HG03025 (cell line): Measurements from ENCODE around the gene CMIP.

ENCODE experiments used
- ATAC-seq: cut with Tn5 transposase; IDR thresholded peaks from one replicate; pipeline ENCODE4 v1.9.1; 2021; ENCODE audit warnings: mild to moderate bottlenecking, moderate library complexity; ENCODE audit not compliant: unreplicated experiment, low FRiP score

CMIP gene

GRCh38 chr16:81629034-81629802 lies 184.6 kb downstream of the CMIP start:
- ATAC-seq, result no peak

GRCh38 chr16:81629896-81630634 lies 185.5 kb downstream of the CMIP start:
- no peak for ATAC-seq

- no peak for ATAC-seq
These were observed 186.0 kb downstream of the CMIP start for GRCh38 chr16:81630635-81631031.

DNA sequence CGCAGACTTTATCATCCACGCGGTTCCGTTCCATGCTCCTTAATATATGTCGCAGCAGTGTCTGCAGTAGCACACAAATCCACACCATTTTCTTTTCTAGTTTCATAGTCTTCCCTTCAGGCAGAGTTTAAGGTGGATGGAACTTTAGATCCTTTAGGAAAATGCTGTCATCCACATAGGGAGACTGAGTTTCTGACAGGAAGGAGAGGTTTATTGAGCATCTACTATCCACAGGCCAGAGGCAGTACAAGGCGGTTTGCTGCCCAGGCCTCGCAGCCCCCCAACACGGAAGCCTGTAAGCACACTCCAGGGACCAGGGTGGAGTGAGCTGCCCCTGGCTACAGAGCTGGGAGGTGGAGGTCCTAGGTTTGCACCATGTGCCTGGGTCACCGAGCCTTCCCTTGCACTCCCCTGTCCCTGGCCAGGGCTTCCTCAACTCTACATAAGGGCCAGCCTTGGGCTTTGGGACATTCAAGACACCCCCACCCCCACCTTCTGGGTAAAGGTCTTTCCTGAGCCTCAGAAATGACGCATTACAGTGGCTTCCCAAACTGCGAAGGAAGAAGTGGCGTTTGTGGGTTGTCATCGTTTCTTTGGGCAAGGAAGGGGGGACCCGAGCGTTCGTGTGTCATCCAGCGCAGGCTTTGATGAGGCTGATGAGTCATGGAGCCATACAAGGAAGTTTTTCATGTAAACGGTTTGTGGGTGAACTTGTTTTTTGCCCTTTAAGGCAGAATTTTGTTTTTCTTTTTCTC lies 188.0 kb downstream of the CMIP start:
- no peak for ATAC-seq

DNA sequence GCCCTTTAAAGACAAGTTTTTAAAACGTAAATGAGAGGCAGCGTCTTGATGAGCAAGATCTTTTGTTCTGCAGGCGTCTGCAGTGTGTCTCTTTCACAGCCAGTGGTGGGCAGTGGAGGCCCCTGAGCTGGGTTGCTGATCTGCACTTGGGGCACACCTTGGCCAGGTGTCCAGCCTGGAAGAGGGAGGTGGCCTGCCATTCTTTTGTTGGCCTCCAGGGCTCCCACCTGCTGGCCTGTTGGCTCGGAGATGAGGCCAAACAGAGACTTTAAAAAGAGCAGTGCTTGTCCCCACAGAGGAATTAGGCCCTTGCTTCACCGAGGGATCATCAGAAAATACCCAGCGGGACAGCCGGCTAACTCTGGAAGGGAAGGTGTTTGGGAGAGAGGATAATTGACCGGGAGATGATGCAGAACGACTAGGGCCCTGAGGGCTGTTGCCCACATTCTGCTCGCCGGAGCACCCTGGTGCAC lies 188.6 kb downstream of the CMIP start:
- no peak for ATAC-seq

DNA sequence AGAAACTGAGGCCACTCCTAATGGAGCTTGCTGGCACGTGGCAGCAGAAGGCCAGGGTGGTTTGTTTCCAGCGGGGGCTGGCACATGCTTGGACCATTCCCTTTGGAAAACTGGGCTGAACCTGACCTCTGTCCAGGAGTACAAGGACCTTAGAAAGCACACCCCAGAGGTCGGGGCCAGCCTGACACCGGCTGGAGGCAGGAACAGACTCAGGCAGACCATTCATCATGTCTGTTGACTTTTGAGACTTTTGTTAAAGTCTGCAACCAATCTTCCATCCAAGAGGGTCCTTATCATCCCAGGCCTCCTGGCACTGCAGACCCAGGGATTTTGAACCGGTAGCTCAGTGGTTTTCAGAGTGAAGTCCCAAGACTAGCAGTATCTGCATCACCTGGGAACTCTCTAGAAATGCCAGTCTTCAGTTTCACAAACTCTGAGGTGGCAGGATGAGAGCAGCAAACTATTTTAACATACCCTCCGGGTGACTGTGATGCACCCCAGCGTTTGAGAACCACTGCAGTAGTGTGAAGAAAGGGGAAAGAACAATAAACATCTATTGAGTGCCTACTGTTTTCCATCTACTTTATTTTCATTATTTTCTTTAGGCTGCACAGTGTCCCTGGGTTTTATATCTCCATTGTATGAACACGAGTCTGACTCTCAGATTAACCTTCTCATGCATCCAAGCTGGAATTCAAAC lies 189.2 kb downstream of the CMIP start:
- no peak for ATAC-seq

DNA sequence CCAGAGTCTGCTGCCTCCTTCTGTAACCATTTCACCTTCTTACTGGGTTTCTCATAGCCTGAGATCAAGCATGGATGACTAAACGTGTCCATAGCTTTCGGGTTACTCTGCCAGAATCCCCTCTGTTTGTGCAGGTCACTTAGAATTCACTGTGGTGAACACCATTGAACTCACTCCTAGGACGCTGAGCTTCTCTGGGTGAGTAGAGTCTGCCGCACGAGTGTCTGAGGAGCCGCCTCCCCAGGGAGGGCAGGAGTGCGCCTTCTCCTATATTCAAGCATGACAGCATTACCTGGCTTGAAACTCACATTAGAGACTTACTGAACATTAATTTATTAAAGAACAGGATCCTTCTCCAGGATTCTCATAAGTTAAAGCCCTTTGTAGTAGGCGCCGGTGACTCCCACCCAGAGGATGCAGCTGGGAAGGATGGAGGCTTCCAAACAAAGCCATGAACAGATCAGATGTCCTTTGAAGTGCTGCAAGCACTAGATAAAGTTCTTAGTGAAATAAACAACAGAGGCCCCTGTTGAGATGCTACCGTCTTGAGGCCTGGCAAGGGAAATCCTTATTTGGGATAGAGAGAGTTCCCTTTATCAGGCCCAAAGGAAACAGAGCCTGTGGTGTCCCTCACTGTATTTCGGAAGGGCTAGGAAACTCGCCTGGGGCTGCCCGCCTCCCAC lies 189.9 kb downstream of the CMIP start:
- ATAC-seq, result no peak

DNA sequence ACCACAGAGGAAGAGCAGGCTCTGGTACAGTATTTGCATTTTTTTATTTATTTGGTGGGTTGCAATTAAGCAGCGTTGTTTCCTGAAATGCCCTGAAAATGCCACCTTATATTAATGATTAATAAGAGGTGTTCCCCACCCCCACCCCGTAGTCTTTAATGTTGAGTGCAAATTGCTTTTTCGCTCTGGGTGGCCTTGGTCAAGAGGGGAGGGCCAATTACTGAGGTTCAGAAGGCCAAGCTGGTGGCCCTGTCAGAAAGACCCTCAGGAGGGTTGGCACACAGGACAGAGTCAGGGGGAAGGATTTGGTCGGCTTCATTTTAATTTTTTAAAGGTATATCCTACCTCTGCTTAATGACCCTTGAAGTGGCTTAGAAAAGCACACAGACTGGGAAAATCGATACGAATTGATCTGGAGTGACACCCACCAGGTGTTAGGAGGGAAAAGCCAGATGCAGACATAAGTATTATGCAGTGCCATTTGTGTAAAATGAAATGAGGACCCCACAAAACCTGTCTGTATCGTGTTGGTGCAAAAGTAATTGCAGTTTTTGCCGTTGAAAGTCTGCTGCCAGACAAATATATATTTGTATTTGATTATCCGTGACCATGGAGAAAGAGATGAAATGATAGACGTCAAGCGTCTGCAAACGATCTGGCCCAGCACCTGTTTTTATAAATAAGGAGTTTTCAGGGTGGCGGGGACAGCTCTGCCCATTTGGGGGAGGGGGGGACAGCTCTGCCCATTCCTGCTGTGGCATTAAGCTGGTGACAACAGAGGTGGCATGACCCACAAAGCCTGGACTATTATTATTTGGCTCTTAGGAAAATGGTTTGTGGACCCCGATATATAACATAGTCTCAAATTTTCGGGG lies 190.7 kb downstream of the CMIP start:
- no peak for ATAC-seq

DNA sequence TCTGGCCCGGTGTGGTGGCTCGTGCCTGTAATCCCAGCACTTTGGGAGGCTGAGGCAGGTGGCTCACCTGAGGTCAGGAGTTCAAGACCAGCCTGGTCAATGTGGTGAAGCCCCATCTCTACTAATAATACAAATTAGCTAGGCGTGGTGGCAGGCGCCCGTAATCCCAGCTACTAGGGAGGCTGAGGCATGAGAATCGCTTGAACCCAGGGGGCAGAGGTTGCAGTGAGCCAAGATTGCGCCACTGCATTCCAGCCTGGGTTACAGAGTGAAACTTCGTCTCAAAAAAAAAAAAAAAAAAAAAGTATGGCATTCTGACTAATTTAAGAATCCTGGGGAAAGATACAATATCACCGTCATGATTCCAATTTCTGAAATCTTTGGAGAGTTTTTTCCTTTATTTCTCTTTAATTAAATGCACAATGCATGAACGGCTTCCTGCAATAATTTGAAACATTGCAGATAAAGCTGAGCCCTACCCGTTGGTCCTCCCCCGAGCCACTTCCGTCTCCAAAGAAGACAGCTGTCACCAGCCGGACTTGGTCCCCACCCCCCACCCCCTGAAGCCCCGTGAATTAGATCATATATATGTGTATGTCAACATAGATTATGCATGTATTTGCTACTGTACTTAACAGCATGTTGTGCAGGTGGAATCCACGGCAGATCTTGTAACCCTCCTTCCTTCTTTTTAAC lies 191.8 kb downstream of the CMIP start:
- ATAC-seq, result no peak

GRCh38 chr16:81637336-81638235 lies 193.0 kb downstream of the CMIP start:
- no peak for ATAC-seq

DNA sequence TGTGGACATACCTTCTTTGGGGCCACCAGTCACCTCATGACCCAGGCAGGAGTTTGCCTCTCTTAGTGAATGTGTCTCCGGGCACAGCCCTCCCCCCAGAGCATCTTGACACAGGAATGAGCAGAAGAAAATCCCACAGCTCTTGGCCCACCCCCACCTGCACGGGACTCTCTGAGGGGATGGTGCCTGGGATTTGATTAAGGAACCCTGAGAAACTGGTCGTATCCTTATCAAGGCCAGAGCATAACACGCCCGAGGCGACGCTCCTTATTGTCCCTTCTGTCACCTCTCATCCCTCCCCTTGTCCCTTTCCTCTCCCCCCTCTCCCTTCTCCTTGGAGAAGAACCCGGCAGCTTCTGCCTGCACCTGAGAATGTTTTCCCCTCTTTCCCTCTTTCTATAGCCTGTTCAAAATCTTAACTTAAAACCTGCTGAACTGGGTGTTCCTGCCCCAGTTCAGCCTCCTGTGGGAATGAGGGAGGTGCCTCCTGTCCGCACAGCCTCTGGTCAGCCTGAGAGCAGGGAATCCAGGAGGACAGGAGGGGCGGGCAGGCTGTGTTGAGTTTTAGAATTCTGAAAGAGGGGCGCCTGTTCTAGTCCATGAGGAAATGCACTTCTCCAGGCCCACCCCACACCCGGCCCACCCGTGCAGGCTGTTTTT lies 193.8 kb downstream of the CMIP start:
- no peak for ATAC-seq

- no peak for ATAC-seq
These were observed 194.7 kb downstream of the CMIP start for GRCh38 chr16:81639348-81639747.

DNA sequence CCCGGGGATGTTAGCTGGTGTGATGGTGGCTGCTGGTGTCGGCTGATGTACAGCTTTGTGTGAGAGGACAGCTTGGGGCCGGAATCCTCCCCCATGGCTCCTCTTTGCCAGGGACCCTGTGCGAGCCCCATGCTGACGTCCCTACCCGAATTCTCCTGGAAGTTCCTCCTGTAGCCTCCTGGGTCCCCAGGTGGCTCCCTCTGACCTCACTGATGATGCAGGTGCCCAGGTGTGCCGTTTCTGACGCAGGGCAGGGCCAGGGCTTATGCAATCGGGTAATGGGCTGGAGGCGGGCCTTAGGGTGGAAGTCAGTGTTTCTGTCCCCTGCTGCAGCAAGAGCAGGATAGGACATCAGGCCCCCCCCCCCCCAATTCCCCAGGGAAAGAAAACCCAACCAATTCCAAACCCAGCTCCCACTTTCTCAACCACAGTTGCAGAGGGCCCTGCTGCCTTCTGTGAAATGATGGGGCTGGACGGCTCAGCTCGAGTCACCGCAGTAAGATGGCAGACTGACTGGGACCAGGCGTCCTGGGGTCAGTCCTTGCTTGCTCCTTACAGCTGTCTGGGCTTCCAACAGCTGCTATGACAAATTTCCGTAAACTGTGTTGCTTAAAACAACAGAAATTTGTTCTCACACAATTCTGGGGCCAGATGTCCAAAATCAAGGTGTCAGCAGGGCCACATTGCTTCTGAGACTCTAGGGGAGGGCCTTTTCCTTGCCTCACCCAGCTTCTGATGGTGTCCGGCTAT lies 195.5 kb downstream of the CMIP start:
- no peak for ATAC-seq

GRCh38 chr16:81640681-81641070 lies 196.1 kb downstream of the CMIP start:
- ATAC-seq, result no peak

- ATAC-seq, result no peak
These were observed 196.9 kb downstream of the CMIP start for GRCh38 chr16:81641395-81642106.

DNA sequence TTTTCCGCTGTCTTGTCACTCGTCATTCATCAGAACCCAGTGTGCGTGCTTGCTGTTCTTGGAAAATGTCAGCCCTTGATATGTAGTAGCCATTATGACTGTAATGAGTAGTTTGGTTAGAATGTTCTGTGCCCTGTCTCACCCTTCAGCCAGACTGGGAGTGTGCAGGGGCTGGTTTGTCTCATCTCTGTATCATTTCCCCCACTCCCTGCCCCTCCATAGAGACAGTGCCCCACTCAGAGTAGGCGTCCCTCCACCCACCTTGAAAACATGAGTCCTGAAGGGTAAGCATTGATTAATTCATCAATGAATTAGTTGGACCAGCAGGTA lies 197.5 kb downstream of the CMIP start:
- no peak for ATAC-seq
